GM18517 (cell line): ENCODE measurements around the gene CTDSP2.

Experiments
- ATAC-seq: cut with Tn5 transposase; IDR thresholded peaks from one replicate; pipeline ENCODE4 v1.9.1; 2021; ENCODE audit warnings: mild to moderate bottlenecking, moderate library complexity; ENCODE audit not compliant: unreplicated experiment

CTDSP2 gene

GRCh38 chr12:57817261-57817989 is 29.1 kb downstream of the CTDSP2 start:
- ATAC-seq: no peak

GRCh38 chr12:57816855-57817151 is 29.7 kb downstream of the CTDSP2 start:
- ATAC-seq: no peak

GRCh38 chr12:57816001-57816854 is 30.3 kb downstream of the CTDSP2 start:
- ATAC-seq: no peak

- ATAC-seq: no peak
Observed at GRCh38 chr12:57815177-57816000, 31.1 kb downstream of the CTDSP2 start.

- ATAC-seq: no peak
Observed at GRCh38 chr12:57813971-57814772, 32.4 kb downstream of the CTDSP2 start.

- ATAC-seq: no peak
Observed at GRCh38 chr12:57813111-57813970, 33.2 kb downstream of the CTDSP2 start.

GRCh38 chr12:57811028-57811755 is 35.3 kb downstream of the CTDSP2 start:
- no peak for ATAC-seq

GRCh38 chr12:57810450-57810849 is 36.1 kb downstream of the CTDSP2 start:
- no peak for ATAC-seq

- ATAC-seq: no peak
Observed at GRCh38 chr12:57809425-57809824, 37.1 kb downstream of the CTDSP2 start.

- no peak for ATAC-seq
Observed at GRCh38 chr12:57808351-57808750, 38.2 kb downstream of the CTDSP2 start.

GRCh38 chr12:57807285-57807684 is 39.2 kb downstream of the CTDSP2 start:
- no peak for ATAC-seq

- ATAC-seq: no peak
Observed at GRCh38 chr12:57806677-57807076, 39.9 kb downstream of the CTDSP2 start.

GRCh38 chr12:57803319-57803893 is 43.1 kb downstream of the CTDSP2 start:
- no peak for ATAC-seq

- ATAC-seq: no peak
Observed at GRCh38 chr12:57802607-57803006, 43.9 kb downstream of the CTDSP2 start.

- no peak for ATAC-seq
Observed at GRCh38 chr12:57800965-57801364, 45.6 kb downstream of the CTDSP2 start.

- ATAC-seq: no peak
Observed at GRCh38 chr12:57797933-57798332, 48.6 kb downstream of the CTDSP2 start.

- no peak for ATAC-seq
Observed at GRCh38 chr12:57796996-57797395, 49.5 kb downstream of the CTDSP2 start.

- no peak for ATAC-seq
Observed at GRCh38 chr12:57795354-57795753, 51.2 kb downstream of the CTDSP2 start.

GRCh38 chr12:57793920-57794319 is 52.6 kb downstream of the CTDSP2 start:
- no peak for ATAC-seq
